ENCODE measurements around the gene KCNJ12. TPM values are rescaled to one million over a fixed set of nuclear protein-coding genes. Genes with fewer than 3 reads are reported as not detected.
A peak's percentile ranks its signal among the peaks of the same experiment; 100 is the strongest.
"Not testable (repeated sequence)": the region's sequence is repeated elsewhere in the genome, so short reads cannot be mapped to it uniquely, and the experiment has no call there.

Gene KCNJ12
- total RNA-seq, 1 donor, result 1.7 TPM

GRCh38 chr17:21452377-21453143 is 76.4 kb downstream of the KCNJ12 start:
- peak overlapping the region; percentile 58 for H3K4me3 ChIP-seq (ENCODE audit: low read depth, low read length)
- peak; percentile 79 for DNase-seq (ENCODE audit: low read depth)
- peak; percentile 74 for TF ChIP-seq CTCF (IDR thresholded peaks at IDR 0.05; ENCODE audit: insufficient read depth, low read length)

GRCh38 chr17:21453144-21453898 is 77.2 kb downstream of the KCNJ12 start:
- TF ChIP-seq CTCF (IDR thresholded peaks at IDR 0.05; ENCODE audit: insufficient read depth, low read length), result no peak
- no peak for DNase-seq (ENCODE audit: low read depth)
- no peak overlapping the region for H3K4me3 ChIP-seq (ENCODE audit: low read depth, low read length)

GRCh38 chr17:21454006-21454405 is 77.8 kb downstream of the KCNJ12 start:
- DNase-seq (ENCODE audit: low read depth); H3K4me3 ChIP-seq (ENCODE audit: low read depth, low read length): not testable (repeated sequence)

GRCh38 chr17:21454441-21454840 is 78.3 kb downstream of the KCNJ12 start:
- no peak for DNase-seq (ENCODE audit: low read depth)
- no peak for TF ChIP-seq CTCF (IDR thresholded peaks at IDR 0.05; ENCODE audit: insufficient read depth, low read length)
- H3K4me3 ChIP-seq (ENCODE audit: low read depth, low read length), result no peak overlapping the region

- no peak overlapping the region for H3K4me3 ChIP-seq (ENCODE audit: low read depth, low read length)
- TF ChIP-seq CTCF (IDR thresholded peaks at IDR 0.05; ENCODE audit: insufficient read depth, low read length), result no peak
- DNase-seq (ENCODE audit: low read depth), result no peak
Measured at GRCh38 chr17:21455761-21456160, 79.6 kb downstream of the KCNJ12 start.

GRCh38 chr17:21456449-21456848 is 80.3 kb downstream of the KCNJ12 start:
- not testable (repeated sequence) for DNase-seq (ENCODE audit: low read depth); H3K4me3 ChIP-seq (ENCODE audit: low read depth, low read length)

- TF ChIP-seq CTCF (IDR thresholded peaks at IDR 0.05; ENCODE audit: insufficient read depth, low read length), result peak; percentile 94
- peak; percentile 78 for DNase-seq (ENCODE audit: low read depth)
- H3K4me3 ChIP-seq (ENCODE audit: low read depth, low read length), result no peak overlapping the region
Measured at GRCh38 chr17:21457051-21458026, 81.2 kb downstream of the KCNJ12 start.

All from fibroblast of the aortic adventitia (primary cell).